ENCODE measurements around the gene FLYWCH1. TPM values are rescaled to one million over a fixed set of nuclear protein-coding genes. Genes with fewer than 3 reads are reported as not detected.

The FLYWCH1 gene
- polyA plus RNA-seq, 6 donors from 2014 or later = 6.3 to 13.4 (median 9.5) TPM

DNA sequence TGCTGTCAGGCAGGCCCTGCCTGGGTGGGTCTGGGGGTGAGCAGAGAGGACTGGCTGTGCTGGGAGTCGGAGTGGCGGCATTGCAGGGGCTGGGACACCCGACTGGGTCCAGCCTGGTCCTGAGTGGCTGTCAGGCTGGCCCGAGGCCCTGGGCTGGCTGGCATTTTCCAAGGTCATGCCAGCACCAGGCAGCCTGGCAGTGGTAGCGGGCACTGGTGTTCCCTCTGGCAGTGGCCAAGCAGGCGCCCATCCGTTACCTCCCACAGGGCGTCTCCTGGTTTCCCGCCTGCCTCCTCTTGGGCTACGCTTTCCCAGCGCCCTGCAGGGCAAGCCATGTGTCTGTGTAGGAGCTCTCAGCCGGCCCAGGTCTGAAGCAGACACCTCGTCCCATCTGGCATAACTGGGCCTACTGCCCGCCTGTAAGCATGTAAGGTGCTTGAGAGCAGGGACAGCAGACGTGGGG lies 74.2 kb downstream of the FLYWCH1 start:
- Mint-ChIP-seq H3K27ac (no peak overlapping the region), H3K9me3 (no peaks in the 10 kb centered on the region), H3K36me3 (no peaks in the 10 kb centered on the region), H3K4me3 (no peak overlapping the region), H3K27me3 (peaks cover 0 to 40% (median 26%) of the 10 kb centered on the region in 3 donors), H3K4me1 (peaks cover 10 to 23% (median 23%) of the 10 kb centered on the region in 3 donors)
- ATAC-seq (ENCODE audit: low read depth in 2 of 2) = no peak
- no peak for DNase-seq

DNA sequence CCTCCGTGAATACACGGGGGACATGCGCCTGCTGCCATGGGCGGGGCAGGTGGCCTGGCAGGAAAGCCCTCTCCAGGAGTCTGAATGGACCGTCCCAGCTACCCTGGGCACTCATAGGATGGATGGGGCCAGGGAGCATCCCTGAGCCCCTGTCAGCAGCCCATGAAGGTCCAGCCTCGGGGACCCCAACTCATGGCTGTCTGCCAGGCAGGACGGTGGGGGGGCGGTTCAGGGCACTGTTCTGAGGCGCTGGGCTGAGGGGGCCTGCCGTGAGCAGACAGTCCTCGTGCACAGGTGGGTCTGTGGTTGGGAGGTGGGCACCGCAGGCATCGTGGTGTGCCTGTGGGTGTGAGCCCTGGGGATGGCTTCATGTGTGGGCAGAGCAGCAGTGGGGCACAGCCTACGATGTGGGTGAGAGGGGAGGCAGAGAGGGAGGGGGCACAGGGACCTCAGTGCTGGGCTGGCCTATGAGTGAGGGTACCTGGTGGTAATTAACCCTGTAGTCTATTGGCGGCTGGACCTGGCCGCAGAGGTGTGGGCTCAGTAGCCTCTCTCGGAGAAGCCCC lies 75.0 kb downstream of the FLYWCH1 start:
- Mint-ChIP-seq H3K4me1 (peaks cover 7 to 20% (median 16%) of the 10 kb centered on the region in 3 donors), H3K36me3 (no peaks in the 10 kb centered on the region), H3K27ac (peak overlapping the region in 1 of 6 donors; percentile 76), H3K9me3 (no peaks in the 10 kb centered on the region), H3K27me3 (peaks cover 0 to 41% (median 27%) of the 10 kb centered on the region in 3 donors), H3K4me3 (no peak overlapping the region)
- ATAC-seq (ENCODE audit: low read depth in 2 of 2) (no peak), DNase-seq (no peak)

DNA sequence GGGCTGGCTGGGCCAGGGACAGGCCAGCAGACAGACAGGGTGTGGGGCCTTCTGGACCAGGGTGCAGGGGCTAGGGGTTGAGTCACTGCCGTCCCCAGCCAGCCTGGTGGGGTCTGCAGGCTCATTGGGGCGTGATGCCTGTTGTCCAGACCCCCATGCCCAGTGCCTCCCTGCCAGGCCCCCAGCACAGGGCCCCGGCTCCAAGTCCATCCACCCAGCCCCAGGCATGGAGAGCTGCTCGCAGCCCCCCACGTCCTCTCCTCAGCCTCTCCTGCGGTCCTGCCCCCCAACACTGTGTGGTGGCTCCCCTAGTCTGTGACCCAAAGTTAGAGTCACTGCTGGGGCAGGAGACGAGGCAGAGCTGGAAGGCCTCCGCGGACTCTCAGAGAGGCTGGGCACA lies 75.6 kb downstream of the FLYWCH1 start:
- Mint-ChIP-seq H3K9me3 (no peaks in the 10 kb centered on the region), H3K4me1 (peaks cover 4 to 14% (median 10%) of the 10 kb centered on the region in 3 donors), H3K27ac (no peak overlapping the region), H3K36me3 (no peaks in the 10 kb centered on the region), H3K27me3 (peaks cover 0 to 46% (median 33%) of the 10 kb centered on the region in 3 donors), H3K4me3 (no peak overlapping the region)
- no peak for ATAC-seq (ENCODE audit: low read depth in 2 of 2)
- no peak for DNase-seq

DNA sequence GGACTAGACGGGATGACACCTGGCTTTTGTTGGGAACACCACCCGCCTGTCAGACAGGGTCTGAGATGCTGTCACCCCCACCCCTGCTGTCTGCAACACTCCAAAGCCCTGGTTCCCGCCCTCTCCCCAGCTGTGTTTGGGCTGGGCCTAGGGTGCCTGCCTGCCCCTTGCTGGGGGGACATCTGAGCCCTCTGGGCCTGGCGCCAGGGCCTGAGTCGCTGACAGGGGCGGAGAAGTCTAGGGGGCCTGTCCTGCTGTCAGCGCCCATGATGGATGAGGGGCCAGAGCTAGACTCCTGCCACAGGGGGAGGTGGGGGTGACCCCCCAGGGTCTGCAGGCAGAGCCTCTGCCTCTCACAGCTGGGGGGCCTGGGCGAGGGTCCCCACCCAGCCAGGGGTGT lies 76.1 kb downstream of the FLYWCH1 start:
- no peaks in the 10 kb centered on the region for H3K9me3 Mint-ChIP-seq
- no peak overlapping the region for H3K4me3 Mint-ChIP-seq
- H3K27me3 Mint-ChIP-seq = peaks cover 0 to 46% (median 33%) of the 10 kb centered on the region in 3 donors

DNA sequence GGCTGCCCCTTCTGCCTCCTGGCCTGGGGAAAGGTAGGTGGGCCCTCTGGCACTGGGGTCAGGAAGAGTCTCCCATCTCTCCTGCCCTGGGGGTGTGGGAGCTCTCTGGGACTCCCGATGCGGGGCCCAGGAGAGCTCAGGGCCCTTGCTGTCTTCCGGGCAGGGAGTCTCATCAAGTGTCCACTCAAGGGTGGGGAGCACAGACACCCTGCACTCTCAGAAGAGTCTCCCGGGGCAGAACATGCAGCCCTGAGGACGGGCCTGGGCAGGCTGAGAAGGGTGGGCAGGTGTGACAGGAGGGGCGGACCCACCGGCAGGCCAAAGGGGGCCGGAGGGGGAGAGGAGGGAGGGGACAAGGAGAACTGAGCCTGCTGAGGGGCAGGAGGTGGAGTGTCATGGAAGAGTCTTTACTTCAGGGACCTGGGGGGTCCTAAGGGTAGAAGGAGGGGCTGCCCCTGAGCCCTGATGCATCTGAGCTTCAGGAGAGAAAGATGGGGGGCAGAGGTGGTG lies 76.9 kb downstream of the FLYWCH1 start:
- peaks cover 0 to 4% (median 0%) of the 10 kb centered on the region in 3 donors for H3K4me1 Mint-ChIP-seq
- peaks cover 0 to 46% (median 33%) of the 10 kb centered on the region in 3 donors for H3K27me3 Mint-ChIP-seq
- DNase-seq = no peak
- no peak for ATAC-seq (ENCODE audit: low read depth in 2 of 2)
- H3K36me3 Mint-ChIP-seq = no peaks in the 10 kb centered on the region
- H3K9me3 Mint-ChIP-seq = no peaks in the 10 kb centered on the region
- H3K27ac Mint-ChIP-seq = no peak overlapping the region
- H3K4me3 Mint-ChIP-seq = no peak overlapping the region

More for the DNA sequence above, 76.1 kb downstream of the FLYWCH1 start:
- ATAC-seq (ENCODE audit: low read depth in 2 of 2) (no peak), DNase-seq (no peak)
- Mint-ChIP-seq H3K4me1 (peaks cover 0 to 9% (median 4%) of the 10 kb centered on the region in 3 donors), H3K27ac (no peak overlapping the region), H3K36me3 (no peaks in the 10 kb centered on the region)

DNA sequence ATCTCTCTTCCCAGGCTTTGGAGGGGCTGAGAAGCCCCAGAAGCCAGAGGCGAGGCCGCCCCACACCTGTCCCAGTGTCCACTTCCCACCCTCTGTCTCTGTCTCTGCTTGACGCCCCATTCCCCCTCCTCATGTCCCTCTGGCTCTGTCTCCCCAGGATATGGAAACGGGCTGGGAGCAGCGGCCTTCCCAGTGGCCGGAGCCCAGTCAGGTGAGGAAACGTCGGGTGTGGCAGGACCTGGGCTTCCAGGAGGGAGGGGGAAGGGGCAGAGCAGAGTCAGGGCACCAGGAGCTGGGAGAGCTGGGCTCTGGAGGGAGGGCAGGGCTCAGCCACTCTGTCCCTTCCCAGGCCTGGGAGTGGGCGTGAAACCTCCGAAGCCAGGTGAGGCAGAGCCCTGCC lies 79.2 kb downstream of the FLYWCH1 start:
- ATAC-seq (ENCODE audit: low read depth in 2 of 2) (no peak), DNase-seq (no peak)
- no peak overlapping the region for H3K4me3 Mint-ChIP-seq
- H3K4me1 Mint-ChIP-seq = no peaks in the 10 kb centered on the region
- no peaks in the 10 kb centered on the region for H3K36me3 Mint-ChIP-seq
- H3K9me3 Mint-ChIP-seq = no peaks in the 10 kb centered on the region
- H3K27me3 Mint-ChIP-seq = peaks cover 0 to 46% (median 33%) of the 10 kb centered on the region in 3 donors
- no peak overlapping the region for H3K27ac Mint-ChIP-seq

DNA sequence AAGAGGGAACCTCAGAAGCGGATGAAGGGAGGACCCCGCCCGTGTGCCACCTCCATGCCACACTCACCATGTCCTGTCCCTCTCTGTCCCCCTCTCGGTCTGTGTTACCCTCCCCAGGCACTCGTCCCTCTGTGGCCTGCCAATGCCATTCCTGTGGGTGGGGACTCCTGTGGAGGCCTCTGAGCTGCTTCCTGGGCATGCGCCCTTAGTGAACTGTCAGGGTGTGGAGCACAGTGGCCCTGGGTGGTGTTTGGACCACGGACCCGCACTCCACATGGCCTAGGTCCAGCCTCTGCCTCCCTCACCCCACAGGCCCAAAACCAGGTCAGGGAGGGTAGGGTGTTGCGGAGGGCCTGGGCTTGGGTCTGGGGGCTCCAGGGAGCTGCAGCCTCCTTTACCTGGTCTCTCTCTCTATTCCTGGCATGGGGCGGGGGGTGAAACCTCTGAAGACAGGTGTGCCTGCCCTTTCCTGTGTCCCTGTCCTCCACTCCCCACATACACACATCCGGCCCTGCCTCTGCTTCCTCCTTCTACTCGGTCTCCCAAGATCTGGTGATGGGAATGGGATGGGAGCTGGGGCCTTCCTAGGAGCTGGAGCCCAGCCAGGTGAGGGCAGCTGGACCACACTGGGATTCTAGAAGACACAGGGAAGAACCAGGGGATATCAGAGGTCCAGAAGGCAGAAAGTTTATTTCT lies 80.0 kb downstream of the FLYWCH1 start:
- H3K27me3 Mint-ChIP-seq = peaks cover 0 to 42% (median 33%) of the 10 kb centered on the region in 3 donors
- no peaks in the 10 kb centered on the region for H3K4me1 Mint-ChIP-seq
- no peak overlapping the region for H3K27ac Mint-ChIP-seq
- H3K36me3 Mint-ChIP-seq = no peaks in the 10 kb centered on the region
- DNase-seq (no peak), ATAC-seq (ENCODE audit: low read depth in 2 of 2) (no peak)
- no peak overlapping the region for H3K4me3 Mint-ChIP-seq
- no peaks in the 10 kb centered on the region for H3K9me3 Mint-ChIP-seq

DNA sequence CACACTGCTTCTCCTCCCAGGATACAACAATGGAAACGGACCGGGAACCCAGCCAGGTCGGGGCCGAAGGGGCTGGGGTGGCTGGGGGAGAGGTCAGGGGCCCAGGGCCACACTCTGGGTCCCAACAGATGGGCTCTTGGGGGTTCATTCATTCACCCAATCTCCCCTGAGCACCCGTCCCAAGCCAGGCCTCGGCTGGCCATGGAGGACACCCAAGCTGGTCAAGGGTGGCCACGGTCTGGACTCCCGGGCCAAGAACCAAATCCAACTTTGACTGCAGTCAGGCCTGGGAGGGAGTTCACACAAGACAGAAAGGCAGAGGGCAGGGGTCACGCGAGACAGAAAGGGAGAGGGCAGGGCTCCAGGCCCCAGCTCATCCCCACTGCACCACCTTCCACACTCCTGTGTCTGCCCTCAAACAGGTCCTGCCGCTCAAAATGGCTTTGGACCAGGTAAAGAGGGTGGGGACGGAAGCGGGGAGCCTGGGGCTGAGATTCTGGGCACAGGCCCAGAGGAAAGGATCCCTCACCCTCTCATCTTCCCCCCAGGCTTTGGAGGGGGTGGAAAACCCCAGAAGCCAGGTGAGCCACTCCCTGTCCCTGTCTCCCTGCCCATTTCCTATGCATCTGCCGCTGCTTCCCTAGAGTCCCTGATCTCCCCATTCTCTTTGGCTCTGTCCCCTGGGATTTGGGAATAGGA lies 80.8 kb downstream of the FLYWCH1 start:
- H3K4me3 Mint-ChIP-seq = no peak overlapping the region
- no peak for ATAC-seq (ENCODE audit: low read depth in 2 of 2)
- DNase-seq = no peak
- H3K9me3 Mint-ChIP-seq = no peaks in the 10 kb centered on the region
- no peak overlapping the region for H3K27ac Mint-ChIP-seq
- no peaks in the 10 kb centered on the region for H3K36me3 Mint-ChIP-seq
- H3K27me3 Mint-ChIP-seq = peaks cover 0 to 38% (median 33%) of the 10 kb centered on the region in 3 donors
- H3K4me1 Mint-ChIP-seq = no peaks in the 10 kb centered on the region

DNA sequence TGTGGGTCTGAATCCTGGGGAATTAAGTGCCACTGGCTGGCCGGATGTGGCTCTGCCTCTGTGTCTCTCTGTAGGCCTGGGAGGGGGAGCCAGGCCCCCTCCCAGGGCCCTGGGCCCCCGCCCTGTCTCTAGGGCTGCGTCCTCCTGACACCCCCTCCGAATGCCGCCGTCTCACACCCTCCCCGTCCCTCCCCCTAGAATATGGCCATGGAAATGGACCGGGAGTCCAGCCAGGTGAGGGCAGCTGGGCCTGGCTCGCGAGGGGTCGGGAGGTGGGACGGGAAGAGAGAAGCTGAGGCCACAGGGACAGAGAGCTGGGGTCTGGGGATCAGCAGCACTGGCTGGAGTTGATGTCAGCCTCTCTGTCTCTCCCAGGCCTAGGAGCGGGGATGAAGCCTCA lies 84.6 kb downstream of the FLYWCH1 start:
- no peaks in the 10 kb centered on the region for H3K36me3 Mint-ChIP-seq
- H3K4me1 Mint-ChIP-seq = no peaks in the 10 kb centered on the region
- H3K27ac Mint-ChIP-seq = no peak overlapping the region
- no peaks in the 10 kb centered on the region for H3K9me3 Mint-ChIP-seq
- ATAC-seq (ENCODE audit: low read depth in 2 of 2) = no peak
- no peak for DNase-seq
- no peak overlapping the region for H3K4me3 Mint-ChIP-seq
- peaks cover 0 to 38% (median 22%) of the 10 kb centered on the region in 3 donors for H3K27me3 Mint-ChIP-seq

DNA sequence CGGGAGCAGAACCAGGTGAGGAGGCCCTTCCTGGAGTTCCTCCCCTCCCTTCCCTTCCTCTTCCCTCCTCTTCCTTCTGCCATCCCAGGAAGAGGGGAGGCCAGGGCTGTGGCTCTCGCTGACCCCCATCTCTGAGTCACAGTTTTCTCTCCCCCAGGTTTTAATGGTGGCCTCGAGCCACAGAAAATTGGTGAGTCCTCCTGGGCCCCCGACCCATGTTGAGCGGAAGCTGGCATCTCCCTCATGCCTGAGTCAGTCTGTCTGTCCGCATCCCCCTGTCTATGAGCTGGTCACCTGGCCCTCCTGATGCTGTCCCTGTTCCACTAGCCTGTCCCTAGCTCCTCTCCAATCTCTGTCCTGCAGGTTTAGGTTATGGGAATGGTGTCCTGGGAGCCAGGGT lies 88.2 kb downstream of the FLYWCH1 start:
- Mint-ChIP-seq H3K36me3 (no peaks in the 10 kb centered on the region), H3K27ac (peak overlapping the region in 1 of 6 donors; percentile 21), H3K9me3 (no peaks in the 10 kb centered on the region), H3K4me3 (no peak overlapping the region), H3K27me3 (peaks cover 0 to 33% (median 15%) of the 10 kb centered on the region in 3 donors), H3K4me1 (peaks cover 3 to 5% (median 3%) of the 10 kb centered on the region in 3 donors)
- DNase-seq (no peak), ATAC-seq (ENCODE audit: low read depth in 2 of 2) (no peak)

DNA sequence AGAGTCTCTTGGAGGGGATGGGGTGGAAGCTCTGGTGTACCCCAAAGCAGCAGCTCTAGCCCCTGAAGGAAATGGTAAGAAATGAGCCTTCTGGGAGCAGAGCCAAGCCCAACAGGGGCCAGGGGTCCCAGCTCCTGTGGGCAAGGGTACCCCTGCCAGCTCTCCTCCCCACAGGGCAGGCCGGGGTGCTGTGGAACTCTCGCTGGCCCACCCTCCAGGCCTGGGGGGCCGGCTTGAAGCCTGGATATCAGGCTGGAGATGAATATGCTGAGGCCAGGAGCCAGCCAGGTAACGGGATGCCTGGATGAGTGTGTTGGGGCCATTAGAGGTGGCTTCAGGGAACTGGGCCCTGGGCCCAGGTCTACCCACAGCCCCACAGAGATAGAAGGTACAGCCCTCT lies 88.8 kb downstream of the FLYWCH1 start:
- Mint-ChIP-seq H3K36me3 (no peaks in the 10 kb centered on the region), H3K9me3 (no peaks in the 10 kb centered on the region), H3K4me3 (peak overlapping the region in 1 of 8 donors; percentile 50), H3K4me1 (peaks cover 4 to 6% (median 5%) of the 10 kb centered on the region in 3 donors), H3K27me3 (peaks cover 0 to 36% (median 15%) of the 10 kb centered on the region in 3 donors), H3K27ac (no peak overlapping the region)
- no peak for ATAC-seq (ENCODE audit: low read depth in 2 of 2)
- DNase-seq = no peak

All from naive B cell (primary cell).